ENCODE results near the gene RAMP1. TPM values are rescaled to one million over a fixed set of nuclear protein-coding genes. Genes with fewer than 3 reads are reported as not detected.

Gene RAMP1
- total and polyA plus RNA-seq, 2 of the 4 experiments (the other 2 are of a cell fraction), result 15.8 to 77.1 TPM

DNA sequence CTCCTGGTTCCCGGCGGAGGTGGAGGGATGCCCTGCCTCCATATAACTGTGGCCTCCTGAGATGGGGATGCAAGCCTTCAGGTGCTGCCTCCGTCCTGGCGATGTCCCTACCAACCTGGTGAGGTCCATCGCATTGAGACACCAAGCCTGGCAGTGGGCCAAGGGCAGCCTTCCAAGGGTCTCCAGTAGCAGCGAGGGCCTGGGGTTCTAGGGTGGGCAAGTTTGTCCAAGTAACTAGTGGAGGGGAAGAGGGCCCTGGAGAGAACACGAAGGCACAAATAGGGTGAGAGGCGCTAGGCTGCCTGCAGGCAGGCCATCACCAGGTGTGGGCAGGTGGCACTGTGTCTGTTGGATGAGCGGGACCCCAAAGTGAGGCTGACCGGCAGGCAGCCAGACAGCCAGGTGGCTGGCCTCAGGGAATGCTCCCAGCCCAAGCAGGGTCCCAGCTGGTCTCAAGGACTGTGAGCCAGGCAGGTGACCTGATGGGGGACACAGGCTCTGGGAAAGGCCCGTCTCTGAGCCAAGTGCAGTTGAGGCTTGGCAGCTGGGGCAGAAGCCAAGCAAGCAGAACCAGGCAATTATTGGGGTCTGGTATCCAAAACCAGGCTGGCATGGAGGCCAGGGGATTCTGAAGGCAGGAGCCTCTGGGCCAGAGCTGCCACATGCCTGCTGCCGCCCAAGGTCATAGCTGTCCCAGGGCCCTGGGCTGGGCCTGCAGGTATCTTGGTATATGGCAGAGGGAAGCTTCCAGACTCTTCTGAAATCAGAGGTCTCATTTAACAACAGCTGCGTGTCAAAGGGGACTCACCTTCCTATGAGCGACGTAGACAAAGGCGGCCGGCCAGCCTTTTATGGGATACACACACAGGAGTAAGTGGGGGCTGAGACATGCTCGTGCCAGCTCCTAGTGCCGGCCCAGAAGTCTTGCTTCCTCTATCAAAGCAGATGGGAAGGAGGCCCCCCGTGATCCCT, 23.4 kb downstream of the RAMP1 start:
- no peak for ATAC-seq (ENCODE audit: low read depth)
- POLR2A ChIA-PET (ENCODE audit: unreplicated experiment), result no interaction called here
- H3K23ac ChIP-seq (ENCODE audit: low read depth, low read length), result no peak overlapping the region
- no TSS peak for BruUV-seq (replicated peaks)
- no peak overlapping the region for H4K8ac ChIP-seq (ENCODE audit: low read depth in 2 of 2, low read length in 2 of 2)
- H2BK15ac ChIP-seq (ENCODE audit: low read depth, low read length), result no peak overlapping the region
- CTCF ChIA-PET, result no interaction called here
- no peak overlapping the region for H3K14ac ChIP-seq (replicated peaks; ENCODE audit: low read depth, low read length)
- no peaks in the 10 kb centered on the region for H3K27me3 ChIP-seq (ENCODE audit: control insufficient read depth, insufficient read depth, low read length)
- no peak overlapping the region for H2AK5ac ChIP-seq (ENCODE audit: low read depth, low read length)
- H3K18ac ChIP-seq (ENCODE audit: low read depth, low read length), result no peak overlapping the region
- H4K91ac ChIP-seq (ENCODE audit: insufficient read depth, low read depth, low read length), result no peak overlapping the region
- no peaks in the 10 kb centered on the region for H4K20me1 ChIP-seq (ENCODE audit: insufficient read depth, low read length)
- H3K4me1 ChIP-seq (ENCODE audit: control insufficient read depth, insufficient read depth, low read length), result peaks cover 12% of the 10 kb centered on the region
- no peaks in the 10 kb centered on the region for H3K36me3 ChIP-seq (ENCODE audit: control insufficient read depth, insufficient read depth, low read length)
- H3K56ac ChIP-seq (ENCODE audit: extremely low read depth, insufficient read depth, low read length), result no peak overlapping the region
- no peak overlapping the region for H3K4me3 ChIP-seq (ENCODE audit: insufficient read depth, low read depth, low read length)
- no peak overlapping the region for H3K4ac ChIP-seq (ENCODE audit: low read depth, low read length)
- no peak overlapping the region for H3K9ac ChIP-seq (ENCODE audit: low read depth, low read length)
- no peak overlapping the region for H2BK120ac ChIP-seq (ENCODE audit: low read depth, low read length)
- no peak overlapping the region for H2BK5ac ChIP-seq (ENCODE audit: low read depth, low read length, poor library complexity, severe bottlenecking)
- no peak for DNase-seq
- H3K79me1 ChIP-seq (ENCODE audit: low read depth in 1 of 2, low read length in 2 of 2), result peaks cover 0 to 4% of the 10 kb centered on the region in 2 experiments; a peak in 1 of 4 replicates
- H2AK9ac ChIP-seq (replicated peaks; ENCODE audit: low read depth, low read length, poor library complexity), result peak overlapping the region; percentile 40
- H3K4me2 ChIP-seq (ENCODE audit: low read depth, low read length), result no peak overlapping the region
- H4K5ac ChIP-seq (ENCODE audit: low read depth, low read length), result no peak overlapping the region
- intact Hi-C loops (cut with micrococcal nuclease), result no loop called here
- in situ Hi-C loops (cut with MboI; ENCODE audit: low sequenced_read_pairs), result no loop called here
- dilution Hi-C loops (cut with HindIII; ENCODE audit: low sequenced_read_pairs, unreplicated experiment), result no loop called here
- peak overlapping the region; percentile 54 for H2AFZ ChIP-seq (replicated peaks; ENCODE audit: low read length, poor library complexity)
- no peak overlapping the region for H2BK20ac ChIP-seq (ENCODE audit: low read depth, low read length)
- no peak overlapping the region for H3K27ac ChIP-seq (ENCODE audit: insufficient read depth, low read length)
- H3K9me3 ChIP-seq (ENCODE audit: control insufficient read depth, insufficient read depth, low read length), result no peaks in the 10 kb centered on the region
- WGBS, 2 experiments (ENCODE audit: extremely low coverage in 2 of 2, insufficient read length in 1 of 2), result 96% methylated on average over 5 of the region's 20 CpGs; no CpG with 5 or more reads in 1 of the 2 experiments
- H3K9me1 ChIP-seq (ENCODE audit: insufficient read depth, low read length), result peaks cover 12% of the 10 kb centered on the region
- TF ChIP-seq RAD21 (IDR thresholded peaks at IDR 0.05; ENCODE audit: low read length) (no peak), SMC3 (IDR thresholded peaks at IDR 0.05; ENCODE audit: low read depth, low read length) (no peak), MAZ (IDR thresholded peaks at IDR 0.05; ENCODE audit: borderline replicate concordance, low read depth, low read length) (no peak), MAFK (IDR thresholded peaks at IDR 0.05; ENCODE audit: low read depth, low read length) (no peak), ELK1 (IDR thresholded peaks at IDR 0.05; ENCODE audit: borderline replicate concordance, low read depth, low read length) (no peak), USF2 (IDR thresholded peaks at IDR 0.05; ENCODE audit: low read depth, low read length) (no peak), CTCF (conservative IDR thresholded peaks at IDR 0.05; ENCODE audit: low read depth, low read length) (no peak), POLR2A (IDR thresholded peaks at IDR 0.05; ENCODE audit: low read depth, low read length) (no peak), NFE2L2 (IDR thresholded peaks at IDR 0.05; ENCODE audit: low read depth, low read length) (no peak), BHLHE40 (IDR thresholded peaks at IDR 0.05; ENCODE audit: low read depth, low read length) (no peak), FOS (IDR thresholded peaks at IDR 0.05; ENCODE audit: low read depth, low read length) (no peak), RCOR1 (IDR thresholded peaks at IDR 0.05; ENCODE audit: insufficient replicate concordance, low read length) (no peak), RFX5 (IDR thresholded peaks at IDR 0.05; ENCODE audit: low read depth, low read length) (no peak), CHD1 (IDR thresholded peaks at IDR 0.05; ENCODE audit: low read depth, low read length) (no peak)
